DOHH2 (cell line): Measurements from ENCODE around the gene NLGN1.
A peak's percentile ranks its signal among the peaks of the same experiment; 100 is the strongest.

Experiments
- CTCF ChIP-seq: fragments of 200-600 bp; sonication (generic); IDR thresholded peaks from one replicate; pipeline ENCODE4 v1.5.1; 2014; ENCODE audit warnings: antibody characterized with exemption, mild to moderate bottlenecking, low read depth, low read length; ENCODE audit not compliant: poor library complexity, severe bottlenecking
- EZH2phosphoT487 ChIP-seq: fragments of 200-600 bp; sonication (generic); IDR thresholded peaks from 2 replicates; pipeline ENCODE4 v1.6.1; 2017; ENCODE audit warnings: borderline replicate concordance, mild to moderate bottlenecking, antibody characterized with exemption, low read length, moderate library complexity, mixed read lengths

GRCh38 chr3:173584093-173584837 lies 186.7 kb downstream of the NLGN1 start:
- TF ChIP-seq CTCF (peak; percentile 49), EZH2phosphoT487 (no peak)
